Stomach (tissue), 9 donors: ENCODE data around the gene CLCN2. TPM values are rescaled to one million over a fixed set of nuclear protein-coding genes. Genes with fewer than 3 reads are reported as not detected.

ENCODE experiments used
- DNase-seq, 2 donors: peaks; one replicate each; pipeline versions ENCODE4 v3.0.0 to v3.0.0-alpha.2; 2013 to 2019
- H3K27ac ChIP-seq, 5 donors: fragments of 200-600 bp in 4 of 5; sonication (generic) in 4 of 5; one replicate each; pipeline ENCODE4 v1.5.1; 2013 to 2019; ENCODE audit warnings: mild to moderate bottlenecking in 1 of 5, moderate library complexity in 1 of 5
- H3K27me3 ChIP-seq, 3 donors: fragments of 200-600 bp; sonication (generic); one replicate each; pipeline ENCODE4 v1.5.1; 2017 to 2019; ENCODE audit warnings: mixed run types in 1 of 3
- H3K36me3 ChIP-seq, 4 donors: fragments of 200-600 bp; sonication (generic); 1 replicate in 3 of 4; 2 replicates in 1 of 4; pipeline ENCODE4 v1.5.1; 2016 to 2019
- H3K4me1 ChIP-seq, 4 donors: fragments of 200-600 bp; sonication (generic); one replicate each; pipeline ENCODE4 v1.5.1; 2016 to 2019
- H3K4me3 ChIP-seq, 4 donors: fragments of 200-600 bp; sonication (generic) in 3 of 4; one replicate each; pipeline ENCODE4 v1.5.1; 2016 to 2019; ENCODE audit warnings: mild to moderate bottlenecking in 1 of 4
- H3K9me3 ChIP-seq, 4 donors: fragments of 200-600 bp; sonication (generic); one replicate each; pipeline ENCODE4 v1.5.1; 2016 to 2019
- EP300 ChIP-seq: sonication (generic); formaldehyde crosslinking; IDR thresholded peaks from one replicate; pipeline ENCODE4 v1.6.1; 2017; ENCODE audit warnings: antibody characterized with exemption
- POLR2A ChIP-seq, 4 donors: fragments of 450-650 bp; IDR thresholded peaks; one replicate each; pipeline ENCODE4 v1.6.1; 2016; ENCODE audit warnings: antibody characterized with exemption in 4 of 4, control low read depth in 2 of 4, mild to moderate bottlenecking in 1 of 4, moderate library complexity in 1 of 4
- POLR2AphosphoS5 ChIP-seq, 3 donors: sonication (generic); formaldehyde crosslinking; IDR thresholded peaks; one replicate each; pipeline ENCODE4 v1.6.1; 2016; ENCODE audit warnings: antibody characterized with exemption in 3 of 3
- WGBS, 5 donors: extraction: QIAGEN DNeasy Blood & Tissue Kit in 3 of 5; methylation state at CpG; one replicate each; pipeline versions ENCODE4 v1.1.5 to v1.1.7; 2013 to 2018; 5-methylcytosine and 5-hydroxymethylcytosine counted together
- intact Hi-C: fragments of 100-400 bp; cut with DNase I; formaldehyde crosslinking; loops from one replicate; pipeline ENCODE4 v1.15.1; 2023; ENCODE audit warnings: low total_unique reads
- polyA plus RNA-seq, 3 donors: library from polyadenylated mRNA; stranded (reverse); fragments of 200-250 nt; gene quantifications; one replicate each; pipeline ENCODE4 v1.2.3, GENCODE V29; 2013
- total RNA-seq, 5 donors: library from RNA; depleted of rRNA; stranded (reverse); fragments of >200 nt; gene quantifications; one replicate each; pipeline versions ENCODE4 v1.1.0 to v1.2.3, GENCODE V29; 2014 to 2016
- TF ChIP-seq, protein P1 (sequence below), 7 experiments: fragments of 450-650 bp in 4 of 7; fragments of 200-600 bp in 3 of 7; sonication (generic) in 3 of 7; IDR thresholded peaks; one replicate each; pipeline ENCODE4 v1.5.1; 2016 to 2019; ENCODE audit warnings: antibody characterized with exemption in 7 of 7, control low read depth in 2 of 7, mild to moderate bottlenecking in 1 of 7
- donor health status: healthy with polysubstance abuse.
- donor health status: Bipolar disorder and iron deficiency.
- donor health status: healthy.

The CLCN2 gene
- total and polyA plus RNA-seq, 8 donors = 2.1 to 34.5 (median 5.1) TPM

GRCh38 chr3:184387174-184387714, 25.8 kb upstream of the CLCN2 start:
- no peaks in the 10 kb centered on the region for H3K4me1 ChIP-seq
- no peak for DNase-seq
- TF ChIP-seq, protein P1, sequence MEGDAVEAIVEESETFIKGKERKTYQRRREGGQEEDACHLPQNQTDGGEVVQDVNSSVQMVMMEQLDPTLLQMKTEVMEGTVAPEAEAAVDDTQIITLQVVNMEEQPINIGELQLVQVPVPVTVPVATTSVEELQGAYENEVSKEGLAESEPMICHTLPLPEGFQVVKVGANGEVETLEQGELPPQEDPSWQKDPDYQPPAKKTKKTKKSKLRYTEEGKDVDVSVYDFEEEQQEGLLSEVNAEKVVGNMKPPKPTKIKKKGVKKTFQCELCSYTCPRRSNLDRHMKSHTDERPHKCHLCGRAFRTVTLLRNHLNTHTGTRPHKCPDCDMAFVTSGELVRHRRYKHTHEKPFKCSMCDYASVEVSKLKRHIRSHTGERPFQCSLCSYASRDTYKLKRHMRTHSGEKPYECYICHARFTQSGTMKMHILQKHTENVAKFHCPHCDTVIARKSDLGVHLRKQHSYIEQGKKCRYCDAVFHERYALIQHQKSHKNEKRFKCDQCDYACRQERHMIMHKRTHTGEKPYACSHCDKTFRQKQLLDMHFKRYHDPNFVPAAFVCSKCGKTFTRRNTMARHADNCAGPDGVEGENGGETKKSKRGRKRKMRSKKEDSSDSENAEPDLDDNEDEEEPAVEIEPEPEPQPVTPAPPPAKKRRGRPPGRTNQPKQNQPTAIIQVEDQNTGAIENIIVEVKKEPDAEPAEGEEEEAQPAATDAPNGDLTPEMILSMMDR (IDR thresholded peaks at IDR 0.05) = no peak
- peaks cover 0 to 20% (median 0%) of the 10 kb centered on the region in 3 donors for H3K27me3 ChIP-seq
- H3K9me3 ChIP-seq = no peaks in the 10 kb centered on the region
- intact Hi-C loops = no loop called here
- 91 to 98% (median 93%) methylated on average over 6 to 12 of the region's 12 CpGs for WGBS, 5 donors
- no peak overlapping the region for H3K27ac ChIP-seq
- peaks cover 0 to 45% (median 23%) of the 10 kb centered on the region in 4 donors for H3K36me3 ChIP-seq
- no peak overlapping the region for H3K4me3 ChIP-seq

DNA sequence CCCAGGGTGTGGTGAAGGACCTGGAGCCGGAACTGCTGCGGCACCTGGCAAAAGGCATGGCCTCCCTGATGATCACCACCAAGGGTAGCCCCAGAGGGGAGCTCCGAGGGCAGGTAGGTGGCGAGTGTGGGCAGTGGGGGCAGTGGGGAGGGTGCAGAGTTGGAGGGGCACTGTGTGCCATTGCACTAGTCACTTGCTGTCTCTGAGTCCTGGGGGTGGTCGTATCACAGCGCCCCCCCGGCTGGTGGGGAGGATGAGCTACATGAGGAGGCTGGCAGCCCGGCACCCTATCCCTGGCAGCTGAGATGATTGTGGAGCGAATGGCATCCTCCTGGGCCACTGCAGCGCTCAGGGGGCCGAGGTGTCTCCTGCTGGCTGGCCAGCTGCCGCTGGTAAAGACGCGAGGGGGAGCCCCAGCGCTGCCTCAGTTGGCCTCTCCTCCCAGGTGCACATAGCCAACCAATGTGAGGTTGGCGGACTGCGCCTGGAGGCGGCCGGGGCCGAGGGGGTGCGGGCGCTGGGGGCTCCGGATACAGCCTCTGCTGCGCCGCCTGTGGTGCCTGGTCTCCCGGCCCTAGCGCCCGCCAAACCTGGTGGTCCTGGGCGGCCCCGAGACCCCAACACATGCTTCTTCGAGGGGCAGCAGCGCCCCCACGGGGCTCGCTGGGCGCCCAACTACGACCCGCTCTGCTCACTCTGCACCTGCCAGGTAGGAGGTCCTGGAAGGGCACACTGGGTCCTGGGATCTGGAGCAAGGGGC, 24.8 kb upstream of the CLCN2 start:
- H3K4me3 ChIP-seq = no peak overlapping the region
- intact Hi-C loops = no loop called here
- H3K9me3 ChIP-seq = no peaks in the 10 kb centered on the region
- TF ChIP-seq EP300 (no peak), POLR2AphosphoS5 (IDR thresholded peaks at IDR 0.05) (no peak), POLR2A (IDR thresholded peaks at IDR 0.05) (no peak)
- TF ChIP-seq, protein P1 (IDR thresholded peaks at IDR 0.05) = no peak
- H3K36me3 ChIP-seq = peaks cover 0 to 45% (median 23%) of the 10 kb centered on the region in 4 donors
- no peak for DNase-seq
- no peak overlapping the region for H3K27ac ChIP-seq
- WGBS, 5 donors = 65 to 79% (median 78%) methylated on average over 9 to 37 of the region's 37 CpGs
- H3K4me1 ChIP-seq = peaks cover 6 to 7% (median 6%) of the 10 kb centered on the region in 4 donors
- peaks cover 0 to 30% (median 9%) of the 10 kb centered on the region in 3 donors for H3K27me3 ChIP-seq

DNA sequence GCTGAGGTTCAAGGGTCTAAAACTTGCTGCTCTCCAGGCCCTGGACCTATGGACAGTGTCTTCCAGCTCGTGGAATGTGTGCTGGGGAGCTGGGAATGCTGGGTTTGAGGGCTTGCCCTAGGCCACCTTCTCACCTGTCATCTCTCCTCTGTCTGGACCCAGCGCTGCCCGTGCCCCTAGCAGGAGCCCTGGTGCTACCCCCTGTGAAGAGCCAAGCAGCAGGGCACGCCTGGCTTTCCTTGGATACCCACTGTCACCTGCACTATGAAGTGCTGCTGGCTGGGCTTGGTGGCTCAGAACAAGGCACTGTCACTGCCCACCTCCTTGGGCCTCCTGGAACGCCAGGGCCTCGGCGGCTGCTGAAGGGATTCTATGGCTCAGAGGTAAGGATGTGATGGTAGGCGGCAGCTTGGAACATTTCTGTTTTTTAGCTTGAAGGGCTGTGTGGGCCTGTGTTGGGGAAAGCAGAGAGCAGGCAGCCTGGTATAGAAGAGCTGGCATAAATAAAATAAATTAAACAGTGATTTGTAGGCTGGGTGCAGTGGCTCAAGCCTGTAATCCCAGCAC, 23.5 kb upstream of the CLCN2 start:
- no peak for DNase-seq
- peaks cover 14 to 16% (median 14%) of the 10 kb centered on the region in 4 donors for H3K4me1 ChIP-seq
- no peak overlapping the region for H3K27ac ChIP-seq
- 94 to 98% (median 94%) methylated on average over 5 to 8 of the region's 8 CpGs for WGBS, 5 donors
- H3K9me3 ChIP-seq = no peaks in the 10 kb centered on the region
- peaks cover 0 to 42% (median 21%) of the 10 kb centered on the region in 3 donors for H3K27me3 ChIP-seq
- TF ChIP-seq POLR2AphosphoS5 (IDR thresholded peaks at IDR 0.05) (no peak), POLR2A (IDR thresholded peaks at IDR 0.05) (no peak), EP300 (no peak)
- TF ChIP-seq, protein P1 (IDR thresholded peaks at IDR 0.05) = no peak
- H3K36me3 ChIP-seq = peaks cover 0 to 45% (median 23%) of the 10 kb centered on the region in 4 donors
- intact Hi-C loops = no loop called here
- no peak overlapping the region for H3K4me3 ChIP-seq

DNA sequence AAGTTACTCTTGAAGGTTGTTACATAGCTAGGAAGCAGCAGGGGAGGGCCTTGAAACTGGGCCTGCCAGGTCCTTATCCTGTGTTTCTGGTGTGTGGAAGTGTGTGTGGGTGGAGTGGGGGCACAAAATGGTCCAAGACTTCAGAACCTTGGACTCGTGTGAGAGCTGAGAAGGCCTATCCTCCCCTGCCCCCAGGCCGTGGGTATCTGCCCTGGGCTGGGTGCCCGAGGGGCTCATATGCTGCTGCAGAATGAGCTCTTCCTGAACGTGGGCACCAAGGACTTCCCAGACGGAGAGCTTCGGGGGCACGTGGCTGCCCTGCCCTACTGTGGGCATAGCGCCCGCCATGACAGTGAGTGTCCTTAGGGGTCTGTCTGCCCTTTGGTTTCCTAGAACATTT, 22.9 kb upstream of the CLCN2 start:
- WGBS, 5 donors = 78 to 89% (median 83%) methylated on average over 8 to 9 of the region's 9 CpGs
- Histone ChIP-seq H3K9me3 (no peaks in the 10 kb centered on the region), H3K36me3 (peaks cover 0 to 44% (median 22%) of the 10 kb centered on the region in 4 donors), H3K27me3 (peaks cover 0 to 47% (median 26%) of the 10 kb centered on the region in 3 donors), H3K4me1 (peaks cover 14 to 21% (median 18%) of the 10 kb centered on the region in 4 donors), H3K4me3 (no peak overlapping the region), H3K27ac (no peak overlapping the region)
- no peak for DNase-seq
- intact Hi-C loops = no loop called here
- no peak for TF ChIP-seq POLR2AphosphoS5 (IDR thresholded peaks at IDR 0.05)
- no peak for TF ChIP-seq POLR2A (IDR thresholded peaks at IDR 0.05)
- TF ChIP-seq, protein P1 (IDR thresholded peaks at IDR 0.05) = no peak
